Measurements from ENCODE around the gene TLR5. TPM values are rescaled to one million over a fixed set of nuclear protein-coding genes. Genes with fewer than 3 reads are reported as not detected.

TLR5 gene
- total and polyA plus RNA-seq, 2 of the 4 experiments (the other 2 are of a cell fraction), result 0.09 to 0.18 TPM

DNA sequence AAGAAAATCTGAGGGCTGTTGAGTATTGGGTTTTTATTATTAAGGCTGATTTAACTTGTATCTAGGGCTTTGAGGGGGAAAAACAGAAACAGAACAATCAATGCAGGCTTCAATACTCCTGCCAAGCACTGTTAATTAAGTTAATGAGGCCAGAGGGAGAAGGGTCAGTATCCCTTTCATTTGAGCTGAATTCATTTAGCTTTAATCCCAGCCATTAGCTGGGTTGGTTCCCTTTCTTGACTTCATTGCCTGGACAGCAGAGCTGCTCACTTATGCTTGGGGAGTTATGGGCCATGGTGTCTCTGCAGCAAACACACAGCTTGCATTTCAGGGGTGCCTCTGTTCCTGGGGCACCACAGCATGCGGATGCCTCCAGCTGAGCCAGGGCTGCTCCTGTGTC lies 16.3 kb downstream of the TLR5 start:
- no peak for DNase-seq
- ATAC-seq (ENCODE audit: low read depth), result no peak
- H3K9me1 ChIP-seq (ENCODE audit: insufficient read depth, low read length), result 0 out of 2 replicates have a peak, but pooled peaks cover 2% of the 10 kb centered on the region
- H3K27me3 ChIP-seq (ENCODE audit: control insufficient read depth, insufficient read depth, low read length), result peaks cover 23% of the 10 kb centered on the region
- H3K36me3 ChIP-seq (ENCODE audit: control insufficient read depth, insufficient read depth, low read length), result no peaks in the 10 kb centered on the region
- H2BK120ac ChIP-seq (ENCODE audit: low read depth, low read length), result no peak overlapping the region
- no peak overlapping the region for H2BK5ac ChIP-seq (ENCODE audit: low read depth, low read length, poor library complexity, severe bottlenecking)
- H3K79me1 ChIP-seq (ENCODE audit: low read depth in 1 of 2, low read length in 2 of 2), result no peaks in the 10 kb centered on the region
- WGBS, 2 experiments (ENCODE audit: extremely low coverage in 2 of 2, insufficient read length in 1 of 2), result no CpG with 5 or more reads among the region's 1 CpG
- no peak overlapping the region for H3K4ac ChIP-seq (ENCODE audit: low read depth, low read length)
- H3K56ac ChIP-seq (ENCODE audit: extremely low read depth, insufficient read depth, low read length), result no peak overlapping the region
- H3K18ac ChIP-seq (ENCODE audit: low read depth, low read length), result no peak overlapping the region
- no peak overlapping the region for H3K14ac ChIP-seq (replicated peaks; ENCODE audit: low read depth, low read length)
- no peak overlapping the region for H3K23ac ChIP-seq (ENCODE audit: low read depth, low read length)
- in situ Hi-C loops (cut with MboI; ENCODE audit: low sequenced_read_pairs) (no loop called here), dilution Hi-C loops (cut with HindIII; ENCODE audit: low sequenced_read_pairs, unreplicated experiment) (no loop called here), intact Hi-C loops (cut with micrococcal nuclease) (no loop called here)
- no peak overlapping the region for H4K5ac ChIP-seq (ENCODE audit: low read depth, low read length)
- H4K20me1 ChIP-seq (ENCODE audit: insufficient read depth, low read length), result no peaks in the 10 kb centered on the region
- H4K91ac ChIP-seq (ENCODE audit: insufficient read depth, low read depth, low read length), result no peak overlapping the region
- CTCF ChIA-PET, result no interaction called here
- no peak overlapping the region for H4K8ac ChIP-seq (ENCODE audit: low read depth in 2 of 2, low read length in 2 of 2)
- no peak overlapping the region for H3K9ac ChIP-seq (ENCODE audit: low read depth, low read length)
- no peak overlapping the region for H2BK20ac ChIP-seq (ENCODE audit: low read depth, low read length)
- BruUV-seq (replicated peaks), result no TSS peak
- H3K4me3 ChIP-seq (ENCODE audit: insufficient read depth, low read depth, low read length), result no peak overlapping the region
- H2AK5ac ChIP-seq (ENCODE audit: low read depth, low read length), result no peak overlapping the region
- POLR2A ChIA-PET (ENCODE audit: unreplicated experiment), result no interaction called here
- no peaks in the 10 kb centered on the region for H3K9me3 ChIP-seq (ENCODE audit: control insufficient read depth, insufficient read depth, low read length)
- no peak overlapping the region for H2AFZ ChIP-seq (replicated peaks; ENCODE audit: low read length, poor library complexity)
- H3K27ac ChIP-seq (ENCODE audit: insufficient read depth, low read length), result no peak overlapping the region
- no peaks in the 10 kb centered on the region for H3K4me1 ChIP-seq (ENCODE audit: control insufficient read depth, insufficient read depth, low read length)
- no peak overlapping the region for H2BK15ac ChIP-seq (ENCODE audit: low read depth, low read length)
- no peak overlapping the region for H2AK9ac ChIP-seq (replicated peaks; ENCODE audit: low read depth, low read length, poor library complexity)
- TF ChIP-seq MAZ (IDR thresholded peaks at IDR 0.05; ENCODE audit: borderline replicate concordance, low read depth, low read length), result no peak
- TF ChIP-seq, protein P1, sequence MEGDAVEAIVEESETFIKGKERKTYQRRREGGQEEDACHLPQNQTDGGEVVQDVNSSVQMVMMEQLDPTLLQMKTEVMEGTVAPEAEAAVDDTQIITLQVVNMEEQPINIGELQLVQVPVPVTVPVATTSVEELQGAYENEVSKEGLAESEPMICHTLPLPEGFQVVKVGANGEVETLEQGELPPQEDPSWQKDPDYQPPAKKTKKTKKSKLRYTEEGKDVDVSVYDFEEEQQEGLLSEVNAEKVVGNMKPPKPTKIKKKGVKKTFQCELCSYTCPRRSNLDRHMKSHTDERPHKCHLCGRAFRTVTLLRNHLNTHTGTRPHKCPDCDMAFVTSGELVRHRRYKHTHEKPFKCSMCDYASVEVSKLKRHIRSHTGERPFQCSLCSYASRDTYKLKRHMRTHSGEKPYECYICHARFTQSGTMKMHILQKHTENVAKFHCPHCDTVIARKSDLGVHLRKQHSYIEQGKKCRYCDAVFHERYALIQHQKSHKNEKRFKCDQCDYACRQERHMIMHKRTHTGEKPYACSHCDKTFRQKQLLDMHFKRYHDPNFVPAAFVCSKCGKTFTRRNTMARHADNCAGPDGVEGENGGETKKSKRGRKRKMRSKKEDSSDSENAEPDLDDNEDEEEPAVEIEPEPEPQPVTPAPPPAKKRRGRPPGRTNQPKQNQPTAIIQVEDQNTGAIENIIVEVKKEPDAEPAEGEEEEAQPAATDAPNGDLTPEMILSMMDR (conservative IDR thresholded peaks at IDR 0.05; ENCODE audit: low read depth, low read length), result no peak
- TF ChIP-seq, protein P2, sequence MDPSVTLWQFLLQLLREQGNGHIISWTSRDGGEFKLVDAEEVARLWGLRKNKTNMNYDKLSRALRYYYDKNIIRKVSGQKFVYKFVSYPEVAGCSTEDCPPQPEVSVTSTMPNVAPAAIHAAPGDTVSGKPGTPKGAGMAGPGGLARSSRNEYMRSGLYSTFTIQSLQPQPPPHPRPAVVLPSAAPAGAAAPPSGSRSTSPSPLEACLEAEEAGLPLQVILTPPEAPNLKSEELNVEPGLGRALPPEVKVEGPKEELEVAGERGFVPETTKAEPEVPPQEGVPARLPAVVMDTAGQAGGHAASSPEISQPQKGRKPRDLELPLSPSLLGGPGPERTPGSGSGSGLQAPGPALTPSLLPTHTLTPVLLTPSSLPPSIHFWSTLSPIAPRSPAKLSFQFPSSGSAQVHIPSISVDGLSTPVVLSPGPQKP (IDR thresholded peaks at IDR 0.05; ENCODE audit: borderline replicate concordance, low read depth, low read length), result no peak
- no peak for TF ChIP-seq RCOR1 (IDR thresholded peaks at IDR 0.05; ENCODE audit: insufficient replicate concordance, low read length)
- TF ChIP-seq RFX5 (IDR thresholded peaks at IDR 0.05; ENCODE audit: low read depth, low read length), result no peak
- TF ChIP-seq MXI1 (IDR thresholded peaks at IDR 0.05; ENCODE audit: borderline replicate concordance, low read depth, low read length), result no peak
- TF ChIP-seq SMC3 (IDR thresholded peaks at IDR 0.05; ENCODE audit: low read depth, low read length), result no peak
- no peak for TF ChIP-seq FOS (IDR thresholded peaks at IDR 0.05; ENCODE audit: low read depth, low read length)
- no peak for TF ChIP-seq RAD21 (IDR thresholded peaks at IDR 0.05; ENCODE audit: low read length)
- TF ChIP-seq CEBPB (IDR thresholded peaks at IDR 0.05; ENCODE audit: low read depth, low read length), result no peak
- TF ChIP-seq, protein P3, sequence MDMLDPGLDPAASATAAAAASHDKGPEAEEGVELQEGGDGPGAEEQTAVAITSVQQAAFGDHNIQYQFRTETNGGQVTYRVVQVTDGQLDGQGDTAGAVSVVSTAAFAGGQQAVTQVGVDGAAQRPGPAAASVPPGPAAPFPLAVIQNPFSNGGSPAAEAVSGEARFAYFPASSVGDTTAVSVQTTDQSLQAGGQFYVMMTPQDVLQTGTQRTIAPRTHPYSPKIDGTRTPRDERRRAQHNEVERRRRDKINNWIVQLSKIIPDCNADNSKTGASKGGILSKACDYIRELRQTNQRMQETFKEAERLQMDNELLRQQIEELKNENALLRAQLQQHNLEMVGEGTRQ (IDR thresholded peaks at IDR 0.05; ENCODE audit: low read depth, low read length), result no peak
- TF ChIP-seq CHD1 (IDR thresholded peaks at IDR 0.05; ENCODE audit: low read depth, low read length), result no peak
- no peak for TF ChIP-seq MAFK (IDR thresholded peaks at IDR 0.05; ENCODE audit: low read depth, low read length)
- TF ChIP-seq BHLHE40 (IDR thresholded peaks at IDR 0.05; ENCODE audit: low read depth, low read length), result no peak
- TF ChIP-seq POLR2A (IDR thresholded peaks at IDR 0.05; ENCODE audit: low read depth, low read length), result no peak
- no peak for TF ChIP-seq NFE2L2 (IDR thresholded peaks at IDR 0.05; ENCODE audit: low read depth, low read length)
- H3K4me2 ChIP-seq (ENCODE audit: low read depth, low read length), result no peak overlapping the region
